ENCODE measurements around the gene CSF1R.

CSF1R gene

GRCh38 chr5:150015415-150015814 is 70.9 kb downstream of the CSF1R start:
- H3K27me3 ChIP-seq (ENCODE audit: control insufficient read depth, insufficient read depth, low read length) = no peaks in the 10 kb centered on the region
- peaks cover 40% of the 10 kb centered on the region for H3K36me3 ChIP-seq (ENCODE audit: control insufficient read depth, insufficient read depth, low read length)
- H3K27ac ChIP-seq (ENCODE audit: low read depth, low read length) = no peak overlapping the region
- H3K4me3 ChIP-seq (ENCODE audit: low read length) = no peak overlapping the region
- H3K4me1 ChIP-seq (ENCODE audit: control insufficient read depth, insufficient read depth, low read length) = no peaks in the 10 kb centered on the region
- no peak overlapping the region for H3K9ac ChIP-seq (ENCODE audit: low read length)

GRCh38 chr5:150014456-150014855 is 71.9 kb downstream of the CSF1R start:
- Histone ChIP-seq H3K36me3 (ENCODE audit: control insufficient read depth, insufficient read depth, low read length) (peaks cover 42% of the 10 kb centered on the region), H3K27ac (ENCODE audit: low read depth, low read length) (no peak overlapping the region), H3K27me3 (ENCODE audit: control insufficient read depth, insufficient read depth, low read length) (no peaks in the 10 kb centered on the region), H3K4me1 (ENCODE audit: control insufficient read depth, insufficient read depth, low read length) (no peaks in the 10 kb centered on the region), H3K9ac (ENCODE audit: low read length) (no peak overlapping the region), H3K4me3 (ENCODE audit: low read length) (no peak overlapping the region)

- Histone ChIP-seq H3K9ac (ENCODE audit: low read length) (no peak overlapping the region), H3K4me1 (ENCODE audit: control insufficient read depth, insufficient read depth, low read length) (no peaks in the 10 kb centered on the region), H3K27ac (ENCODE audit: low read depth, low read length) (no peak overlapping the region), H3K36me3 (ENCODE audit: control insufficient read depth, insufficient read depth, low read length) (peaks cover 39% of the 10 kb centered on the region), H3K4me3 (ENCODE audit: low read length) (no peak overlapping the region), H3K27me3 (ENCODE audit: control insufficient read depth, insufficient read depth, low read length) (no peaks in the 10 kb centered on the region)
These were observed 72.4 kb downstream of the CSF1R start for GRCh38 chr5:150013931-150014330.

GRCh38 chr5:150009671-150010387 is 76.5 kb downstream of the CSF1R start:
- no peaks in the 10 kb centered on the region for H3K4me1 ChIP-seq (ENCODE audit: control insufficient read depth, insufficient read depth, low read length)
- H3K9ac ChIP-seq (ENCODE audit: low read length) = no peak overlapping the region
- H3K27ac ChIP-seq (ENCODE audit: low read depth, low read length) = no peak overlapping the region
- H3K36me3 ChIP-seq (ENCODE audit: control insufficient read depth, insufficient read depth, low read length) = peaks cover 35% of the 10 kb centered on the region
- H3K27me3 ChIP-seq (ENCODE audit: control insufficient read depth, insufficient read depth, low read length) = no peaks in the 10 kb centered on the region
- H3K4me3 ChIP-seq (ENCODE audit: low read length) = no peak overlapping the region

- H3K4me3 ChIP-seq (ENCODE audit: low read length) = no peak overlapping the region
- H3K27me3 ChIP-seq (ENCODE audit: control insufficient read depth, insufficient read depth, low read length) = no peaks in the 10 kb centered on the region
- no peak overlapping the region for H3K27ac ChIP-seq (ENCODE audit: low read depth, low read length)
- no peak overlapping the region for H3K9ac ChIP-seq (ENCODE audit: low read length)
- H3K36me3 ChIP-seq (ENCODE audit: control insufficient read depth, insufficient read depth, low read length) = peaks cover 20% of the 10 kb centered on the region
- H3K4me1 ChIP-seq (ENCODE audit: control insufficient read depth, insufficient read depth, low read length) = peaks cover 4% of the 10 kb centered on the region
These were observed 79.3 kb downstream of the CSF1R start for GRCh38 chr5:150007050-150007449.

- no peak overlapping the region for H3K9ac ChIP-seq (ENCODE audit: low read length)
- no peak overlapping the region for H3K4me3 ChIP-seq (ENCODE audit: low read length)
- H3K27me3 ChIP-seq (ENCODE audit: control insufficient read depth, insufficient read depth, low read length) = no peaks in the 10 kb centered on the region
- peaks cover 18% of the 10 kb centered on the region for H3K36me3 ChIP-seq (ENCODE audit: control insufficient read depth, insufficient read depth, low read length)
- H3K27ac ChIP-seq (ENCODE audit: low read depth, low read length) = no peak overlapping the region
- H3K4me1 ChIP-seq (ENCODE audit: control insufficient read depth, insufficient read depth, low read length) = peaks cover 10% of the 10 kb centered on the region
These were observed 80.0 kb downstream of the CSF1R start for GRCh38 chr5:150006318-150006717.

Measured in rectal smooth muscle tissue (tissue), 1 donor.